ENCODE data around the gene BLNK.
A peak's percentile ranks its signal among the peaks of the same experiment; 100 is the strongest.

Gene BLNK

GRCh38 chr10:96260014-96260413, 11.4 kb downstream of the BLNK start:
- DNase-seq, result no peak

GRCh38 chr10:96259150-96259549, 12.2 kb downstream of the BLNK start:
- DNase-seq, result no peak

- DNase-seq, result no peak
Observed at GRCh38 chr10:96257944-96258343, 13.4 kb downstream of the BLNK start.

- DNase-seq, result no peak
Observed at GRCh38 chr10:96255549-96256333, 15.6 kb downstream of the BLNK start.

GRCh38 chr10:96254976-96255375, 16.4 kb downstream of the BLNK start:
- no peak for DNase-seq

- DNase-seq, result no peak
Observed at GRCh38 chr10:96252730-96253129, 18.6 kb downstream of the BLNK start.

GRCh38 chr10:96250349-96250748, 21.0 kb downstream of the BLNK start:
- no peak for DNase-seq

- no peak for DNase-seq
Observed at GRCh38 chr10:96249264-96249663, 22.1 kb downstream of the BLNK start.

- DNase-seq, result no peak
Observed at GRCh38 chr10:96244354-96244753, 27.0 kb downstream of the BLNK start.

GRCh38 chr10:96243296-96243695, 28.1 kb downstream of the BLNK start:
- no peak for DNase-seq

- no peak for DNase-seq
Observed at GRCh38 chr10:96242822-96243221, 28.5 kb downstream of the BLNK start.

GRCh38 chr10:96238646-96239623, 32.4 kb downstream of the BLNK start:
- no peak for DNase-seq

- no peak for DNase-seq
Observed at GRCh38 chr10:96236876-96237275, 34.5 kb downstream of the BLNK start.

- DNase-seq, result no peak
Observed at GRCh38 chr10:96236090-96236478, 35.3 kb downstream of the BLNK start.

- no peak for DNase-seq
Observed at GRCh38 chr10:96235326-96236089, 35.9 kb downstream of the BLNK start.

- DNase-seq, result no peak
Observed at GRCh38 chr10:96233959-96234358, 37.4 kb downstream of the BLNK start.

GRCh38 chr10:96230527-96230926, 40.8 kb downstream of the BLNK start:
- DNase-seq, result no peak

GRCh38 chr10:96229568-96230030, 41.8 kb downstream of the BLNK start:
- DNase-seq, result peak; percentile 38

GRCh38 chr10:96228408-96228994, 42.9 kb downstream of the BLNK start:
- DNase-seq, result no peak

- DNase-seq, result no peak
Observed at GRCh38 chr10:96227206-96227605, 44.2 kb downstream of the BLNK start.

- no peak for DNase-seq
Observed at GRCh38 chr10:96225119-96225518, 46.2 kb downstream of the BLNK start.

- no peak for DNase-seq
Observed at GRCh38 chr10:96222908-96223307, 48.5 kb downstream of the BLNK start.

- no peak for DNase-seq
Observed at GRCh38 chr10:96222441-96222840, 48.9 kb downstream of the BLNK start.
